H9 (cell line): ENCODE measurements around the gene CLEC16A. TPM values are rescaled to one million over a fixed set of nuclear protein-coding genes. Genes with fewer than 3 reads are reported as not detected.

Experiments
- DNase-seq: peaks from one replicate; pipeline ENCODE4 v3.0.0-alpha.2; 2017
- H2AFZ ChIP-seq: one replicate; pipeline ENCODE4 v1.6.1; 2013; ENCODE audit warnings: mild to moderate bottlenecking, low read length, control low read depth, moderate library complexity
- H2AK5ac ChIP-seq: 2 replicates; pipeline ENCODE4 v1.6.1; 2013; ENCODE audit warnings: low read length, control low read depth, mixed read lengths; ENCODE audit not compliant: insufficient read length
- H2BK120ac ChIP-seq: one replicate; pipeline ENCODE4 v1.6.1; 2013; ENCODE audit warnings: low read depth, mild to moderate bottlenecking, low read length, control low read depth, inconsistent platforms; ENCODE audit not compliant: poor library complexity, severe bottlenecking
- H2BK12ac ChIP-seq: 2 replicates; pipeline ENCODE4 v1.6.1; 2013; ENCODE audit warnings: low read length, control low read depth, mixed read lengths, low read depth; ENCODE audit not compliant: insufficient read length
- H2BK15ac ChIP-seq: 2 replicates; pipeline ENCODE4 v1.6.1; 2013; ENCODE audit warnings: low read depth, low read length, control low read depth
- H2BK20ac ChIP-seq: one replicate; pipeline ENCODE4 v1.6.1; 2013; ENCODE audit warnings: low read depth, mild to moderate bottlenecking, low read length, control low read depth, inconsistent platforms; ENCODE audit not compliant: poor library complexity, severe bottlenecking
- H2BK5ac ChIP-seq: 2 replicates; pipeline ENCODE4 v1.6.1; 2013; ENCODE audit warnings: low read length, control low read depth, mixed read lengths; ENCODE audit not compliant: insufficient read length
- H3K14ac ChIP-seq: 2 replicates; pipeline ENCODE4 v1.6.1; 2013; ENCODE audit warnings: low read length, control low read depth; ENCODE audit not compliant: insufficient read depth
- H3K18ac ChIP-seq: 2 replicates; pipeline ENCODE4 v1.6.1; 2013; ENCODE audit warnings: low read depth, mild to moderate bottlenecking, mixed read lengths, low read length, control low read depth; ENCODE audit not compliant: insufficient read length
- H3K23ac ChIP-seq: 2 replicates; pipeline ENCODE4 v1.6.1; 2013; ENCODE audit warnings: low read length, control low read depth, mixed read lengths, low read depth; ENCODE audit not compliant: insufficient read length
- H3K23me2 ChIP-seq: 2 replicates; pipeline ENCODE4 v1.6.1; 2013; ENCODE audit warnings: low read depth, mild to moderate bottlenecking, mixed read lengths, low read length, control low read depth; ENCODE audit not compliant: insufficient read length, poor library complexity, severe bottlenecking
- H3K27ac ChIP-seq: 2 replicates; pipeline ENCODE4 v1.5.1; 2013; ENCODE audit warnings: low read length, control low read depth, mixed read lengths, low read depth; ENCODE audit not compliant: insufficient read length
- H3K27me3 ChIP-seq: 2 replicates; pipeline ENCODE4 v1.6.1; 2013; ENCODE audit warnings: low read length, control low read depth, inconsistent platforms; ENCODE audit not compliant: insufficient read depth
- H3K4ac ChIP-seq: 2 replicates; pipeline ENCODE4 v1.6.1; 2013; ENCODE audit warnings: low read depth, mild to moderate bottlenecking, control low read depth, inconsistent platforms, low read length, moderate library complexity
- H3K4me1 ChIP-seq: 2 replicates; pipeline ENCODE4 v1.6.1; 2013; ENCODE audit warnings: low read length, control low read depth, inconsistent platforms; ENCODE audit not compliant: insufficient read depth
- H3K4me2 ChIP-seq: 2 replicates; pipeline ENCODE4 v1.6.1; 2013; ENCODE audit warnings: low read length, control low read depth, mixed read lengths; ENCODE audit not compliant: insufficient read length, insufficient read depth
- H3K56ac ChIP-seq: 2 replicates; pipeline ENCODE4 v1.6.1; 2013; ENCODE audit warnings: low read depth, mild to moderate bottlenecking, mixed read lengths, low read length, control low read depth; ENCODE audit not compliant: insufficient read length
- H3K79me1 ChIP-seq: 2 replicates; pipeline ENCODE4 v1.6.1; 2013; ENCODE audit warnings: low read depth, mild to moderate bottlenecking, moderate library complexity, low read length, control low read depth, inconsistent platforms; ENCODE audit not compliant: insufficient read depth, poor library complexity, severe bottlenecking
- H3K79me2 ChIP-seq: 2 replicates; pipeline ENCODE4 v1.6.1; 2013; ENCODE audit warnings: low read length, control low read depth, inconsistent platforms; ENCODE audit not compliant: insufficient read depth
- H3K9ac ChIP-seq: 2 replicates; pipeline ENCODE4 v1.6.1; 2013; ENCODE audit warnings: low read length, control low read depth, mixed read lengths; ENCODE audit not compliant: insufficient read length; ENCODE audit errors: extremely low read depth
- H3K9me3 ChIP-seq: one replicate; pipeline ENCODE4 v1.6.1; 2013; ENCODE audit warnings: low read depth, low read length, inconsistent platforms; ENCODE audit not compliant: control insufficient read depth
- H3T11ph ChIP-seq: one replicate; pipeline ENCODE4 v1.6.1; 2013; ENCODE audit warnings: mild to moderate bottlenecking, low read length, control low read depth, inconsistent platforms
- H4K20me1 ChIP-seq: one replicate; pipeline ENCODE4 v1.6.1; 2013; ENCODE audit not compliant: control insufficient read depth, insufficient read length, insufficient read depth
- H4K5ac ChIP-seq: 2 replicates; pipeline ENCODE4 v1.6.1; 2013; ENCODE audit warnings: low read depth, mild to moderate bottlenecking, mixed read lengths, low read length, control low read depth; ENCODE audit not compliant: insufficient read length
- H4K8ac ChIP-seq: replicated peaks from 2 replicates; pipeline ENCODE4 v1.6.1; 2013; ENCODE audit warnings: low read length, control low read depth, mixed read lengths, low read depth; ENCODE audit not compliant: insufficient read length
- H4K91ac ChIP-seq: 2 replicates; pipeline ENCODE4 v1.6.1; 2013; ENCODE audit warnings: low read depth, mild to moderate bottlenecking, moderate library complexity, mixed read lengths, low read length, control low read depth; ENCODE audit not compliant: insufficient read length
- H3K27ac Mint-ChIP-seq, 3 experiments: 2 replicates in 2 of 3; 3 replicates in 1 of 3; pipeline ENCODE4 v1.8.0; 2020 to 2021; ENCODE audit warnings: mixed read lengths in 3 of 3, mild to moderate bottlenecking in 1 of 3, moderate library complexity in 1 of 3
- H3K27me3 Mint-ChIP-seq: 2 replicates; pipeline ENCODE4 v1.8.0; 2021; ENCODE audit warnings: low read depth, mild to moderate bottlenecking, moderate library complexity, mixed read lengths
- H3K36me3 Mint-ChIP-seq, 3 experiments: 2 replicates in 2 of 3; 3 replicates in 1 of 3; pipeline ENCODE4 v1.8.0; 2020 to 2021; ENCODE audit warnings: low read depth in 3 of 3, mixed read lengths in 3 of 3; ENCODE audit not compliant: insufficient read depth in 1 of 3
- H3K4me1 Mint-ChIP-seq, 2 experiments: 2 replicates each; pipeline ENCODE4 v1.8.0; 2020; ENCODE audit warnings: mixed read lengths in 2 of 2
- H3K4me3 Mint-ChIP-seq, 2 experiments: 2 replicates in 1 of 2; 3 replicates in 1 of 2; pipeline ENCODE4 v1.8.0; 2020 to 2021; ENCODE audit warnings: mild to moderate bottlenecking in 2 of 2, mixed read lengths in 2 of 2, moderate library complexity in 1 of 2
- H3K9me3 Mint-ChIP-seq, 2 experiments: 2 replicates in 1 of 2; 3 replicates in 1 of 2; pipeline ENCODE4 v1.8.0; 2020; ENCODE audit warnings: mild to moderate bottlenecking in 2 of 2, mixed read lengths in 2 of 2, moderate library complexity in 1 of 2
- WGBS: extraction: QIAGEN DNeasy Blood & Tissue Kit; methylation state at CpG from one replicate; pipeline ENCODE4 v1.1.7; 2013; ENCODE audit warnings: missing lambda C conversion rate, low lambda C conversion rate, mixed read lengths; ENCODE audit not compliant: insufficient read length; ENCODE audit errors: extremely low coverage; 5-methylcytosine and 5-hydroxymethylcytosine counted together
- total RNA-seq: library from RNA; stranded (reverse); gene quantifications from 2 replicates; pipeline ENCODE4 v1.2.1, GENCODE V29; 2021
- TF ChIP-seq, protein P1 (sequence below): fragments of 200-600 bp; sonication (generic); conservative IDR thresholded peaks from 3 replicates; pipeline ENCODE4 v1.8.0; 2021; ENCODE audit warnings: antibody characterized with exemption, mild to moderate bottlenecking

Gene CLEC16A
- total RNA-seq, 1 experiment from 2014 or later, result 15.2 TPM

DNA sequence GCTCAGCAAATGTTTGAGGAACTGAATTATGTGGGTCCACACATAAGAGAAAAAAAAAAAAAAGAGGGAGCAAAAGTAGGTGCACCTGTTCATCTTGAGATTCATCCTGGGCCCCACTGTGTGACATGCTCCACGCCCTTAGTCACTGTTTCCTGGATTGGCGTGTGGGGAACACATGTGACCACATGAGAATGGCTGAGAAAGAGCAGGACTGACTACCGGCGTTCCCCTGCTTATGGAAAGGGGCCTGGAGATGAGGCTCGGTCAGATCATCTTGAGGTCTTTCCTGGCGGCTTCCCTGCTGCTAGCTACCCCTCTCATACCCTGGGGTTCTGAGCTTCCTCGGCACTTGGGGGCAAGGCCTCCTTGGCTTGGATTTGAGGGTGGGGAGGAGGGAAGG lies 6.0 kb upstream of the CLEC16A start:
- Histone ChIP-seq H3K4me1 (peaks cover 3% of the 10 kb centered on the region; the same call in 1 of the 2 replicates), H4K5ac (no peak overlapping the region), H3K4ac (no peak overlapping the region), H2BK15ac (no peak overlapping the region), H4K8ac (no peak overlapping the region), H3K27ac (no peak overlapping the region), H2AK5ac (no peak overlapping the region), H2AFZ (no peak overlapping the region), H4K91ac (no peak overlapping the region), H3K14ac (no peak overlapping the region), H3K79me1 (peaks cover 3% of the 10 kb centered on the region), H3K23ac (no peak overlapping the region), H4K20me1 (no peaks in the 10 kb centered on the region), H3K18ac (no peak overlapping the region), H3K4me2 (no peak overlapping the region), H3K56ac (no peak overlapping the region), H3K9ac (no peak overlapping the region), H2BK20ac (no peak overlapping the region), H3K23me2 (peaks cover 11% of the 10 kb centered on the region), H2BK5ac (no peak overlapping the region), H3T11ph (no peak overlapping the region), H3K9me3 (no peaks in the 10 kb centered on the region), H2BK120ac (no peak overlapping the region), H2BK12ac (no peak overlapping the region), H3K27me3 (no peaks in the 10 kb centered on the region), H3K79me2 (no peaks in the 10 kb centered on the region; the same call in 1 of the 2 replicates)
- no peak overlapping the region for H3K27ac Mint-ChIP-seq
- TF ChIP-seq, protein P1, sequence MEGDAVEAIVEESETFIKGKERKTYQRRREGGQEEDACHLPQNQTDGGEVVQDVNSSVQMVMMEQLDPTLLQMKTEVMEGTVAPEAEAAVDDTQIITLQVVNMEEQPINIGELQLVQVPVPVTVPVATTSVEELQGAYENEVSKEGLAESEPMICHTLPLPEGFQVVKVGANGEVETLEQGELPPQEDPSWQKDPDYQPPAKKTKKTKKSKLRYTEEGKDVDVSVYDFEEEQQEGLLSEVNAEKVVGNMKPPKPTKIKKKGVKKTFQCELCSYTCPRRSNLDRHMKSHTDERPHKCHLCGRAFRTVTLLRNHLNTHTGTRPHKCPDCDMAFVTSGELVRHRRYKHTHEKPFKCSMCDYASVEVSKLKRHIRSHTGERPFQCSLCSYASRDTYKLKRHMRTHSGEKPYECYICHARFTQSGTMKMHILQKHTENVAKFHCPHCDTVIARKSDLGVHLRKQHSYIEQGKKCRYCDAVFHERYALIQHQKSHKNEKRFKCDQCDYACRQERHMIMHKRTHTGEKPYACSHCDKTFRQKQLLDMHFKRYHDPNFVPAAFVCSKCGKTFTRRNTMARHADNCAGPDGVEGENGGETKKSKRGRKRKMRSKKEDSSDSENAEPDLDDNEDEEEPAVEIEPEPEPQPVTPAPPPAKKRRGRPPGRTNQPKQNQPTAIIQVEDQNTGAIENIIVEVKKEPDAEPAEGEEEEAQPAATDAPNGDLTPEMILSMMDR, result no peak
- peaks cover 25 to 28% of the 10 kb centered on the region in 2 experiments for H3K4me1 Mint-ChIP-seq
- no CpG with 5 or more reads among the region's 7 CpGs for WGBS
- peaks cover 8 to 31% (median 14%) of the 10 kb centered on the region in 3 experiments; a peak in 6 of 7 replicates for H3K36me3 Mint-ChIP-seq
- DNase-seq, result no peak
- no peaks in the 10 kb centered on the region for H3K9me3 Mint-ChIP-seq
- H3K27me3 Mint-ChIP-seq, result no peaks in the 10 kb centered on the region; the same call in 1 of the 2 replicates
- H3K4me3 Mint-ChIP-seq, result no peak overlapping the region
